Measurements from ENCODE around the gene MTMR3.

DNA sequence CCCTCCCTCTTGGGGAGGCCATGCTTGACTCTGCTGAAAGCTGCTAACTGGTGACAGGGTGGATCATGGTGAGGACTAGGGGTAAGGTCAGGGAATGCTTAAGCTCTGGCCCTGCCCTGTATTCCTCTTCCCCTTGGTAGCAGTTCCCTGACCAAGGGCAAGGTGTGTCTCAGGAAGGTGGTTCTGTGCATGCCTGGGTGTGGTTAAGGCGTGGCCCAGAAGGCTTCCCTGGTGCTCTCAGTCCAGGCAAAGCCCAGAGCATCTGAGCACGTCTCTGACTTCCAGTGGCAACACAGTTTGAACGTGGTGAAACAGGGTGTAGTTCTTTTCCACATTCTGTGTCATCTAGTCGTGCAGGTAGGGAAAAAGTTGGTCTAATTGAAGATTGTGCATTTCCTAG lies 144.2 kb downstream of the MTMR3 start:
- TF ChIP-seq YY1 (IDR thresholded peaks at IDR 0.05; ENCODE audit: low read depth, low read length): no peak
- TF ChIP-seq GABPA (IDR thresholded peaks at IDR 0.05; ENCODE audit: borderline replicate concordance, insufficient read depth, low read length): no peak
- TF ChIP-seq SAP30 (IDR thresholded peaks at IDR 0.05; ENCODE audit: insufficient read depth, insufficient replicate concordance, low read length): no peak
- TF ChIP-seq CTCF (IDR thresholded peaks at IDR 0.05; ENCODE audit: control extremely low read depth in 1 of 3, insufficient read depth in 1 of 3, low read depth in 1 of 3, low read length in 3 of 3): no peak
- TF ChIP-seq JUND (IDR thresholded peaks at IDR 0.05; ENCODE audit: low read length): no peak
- TF ChIP-seq BRCA1 (IDR thresholded peaks at IDR 0.05; ENCODE audit: low read depth, low read length): no peak
- TF ChIP-seq POLR2A (IDR thresholded peaks at IDR 0.05; ENCODE audit: control extremely low read depth in 1 of 2, low read depth in 2 of 2, low read length in 2 of 2): no peak
- no peak for TF ChIP-seq EZH2 (IDR thresholded peaks at IDR 0.05; ENCODE audit: low read depth, low read length, severe bottlenecking)
- TF ChIP-seq, protein P1, sequence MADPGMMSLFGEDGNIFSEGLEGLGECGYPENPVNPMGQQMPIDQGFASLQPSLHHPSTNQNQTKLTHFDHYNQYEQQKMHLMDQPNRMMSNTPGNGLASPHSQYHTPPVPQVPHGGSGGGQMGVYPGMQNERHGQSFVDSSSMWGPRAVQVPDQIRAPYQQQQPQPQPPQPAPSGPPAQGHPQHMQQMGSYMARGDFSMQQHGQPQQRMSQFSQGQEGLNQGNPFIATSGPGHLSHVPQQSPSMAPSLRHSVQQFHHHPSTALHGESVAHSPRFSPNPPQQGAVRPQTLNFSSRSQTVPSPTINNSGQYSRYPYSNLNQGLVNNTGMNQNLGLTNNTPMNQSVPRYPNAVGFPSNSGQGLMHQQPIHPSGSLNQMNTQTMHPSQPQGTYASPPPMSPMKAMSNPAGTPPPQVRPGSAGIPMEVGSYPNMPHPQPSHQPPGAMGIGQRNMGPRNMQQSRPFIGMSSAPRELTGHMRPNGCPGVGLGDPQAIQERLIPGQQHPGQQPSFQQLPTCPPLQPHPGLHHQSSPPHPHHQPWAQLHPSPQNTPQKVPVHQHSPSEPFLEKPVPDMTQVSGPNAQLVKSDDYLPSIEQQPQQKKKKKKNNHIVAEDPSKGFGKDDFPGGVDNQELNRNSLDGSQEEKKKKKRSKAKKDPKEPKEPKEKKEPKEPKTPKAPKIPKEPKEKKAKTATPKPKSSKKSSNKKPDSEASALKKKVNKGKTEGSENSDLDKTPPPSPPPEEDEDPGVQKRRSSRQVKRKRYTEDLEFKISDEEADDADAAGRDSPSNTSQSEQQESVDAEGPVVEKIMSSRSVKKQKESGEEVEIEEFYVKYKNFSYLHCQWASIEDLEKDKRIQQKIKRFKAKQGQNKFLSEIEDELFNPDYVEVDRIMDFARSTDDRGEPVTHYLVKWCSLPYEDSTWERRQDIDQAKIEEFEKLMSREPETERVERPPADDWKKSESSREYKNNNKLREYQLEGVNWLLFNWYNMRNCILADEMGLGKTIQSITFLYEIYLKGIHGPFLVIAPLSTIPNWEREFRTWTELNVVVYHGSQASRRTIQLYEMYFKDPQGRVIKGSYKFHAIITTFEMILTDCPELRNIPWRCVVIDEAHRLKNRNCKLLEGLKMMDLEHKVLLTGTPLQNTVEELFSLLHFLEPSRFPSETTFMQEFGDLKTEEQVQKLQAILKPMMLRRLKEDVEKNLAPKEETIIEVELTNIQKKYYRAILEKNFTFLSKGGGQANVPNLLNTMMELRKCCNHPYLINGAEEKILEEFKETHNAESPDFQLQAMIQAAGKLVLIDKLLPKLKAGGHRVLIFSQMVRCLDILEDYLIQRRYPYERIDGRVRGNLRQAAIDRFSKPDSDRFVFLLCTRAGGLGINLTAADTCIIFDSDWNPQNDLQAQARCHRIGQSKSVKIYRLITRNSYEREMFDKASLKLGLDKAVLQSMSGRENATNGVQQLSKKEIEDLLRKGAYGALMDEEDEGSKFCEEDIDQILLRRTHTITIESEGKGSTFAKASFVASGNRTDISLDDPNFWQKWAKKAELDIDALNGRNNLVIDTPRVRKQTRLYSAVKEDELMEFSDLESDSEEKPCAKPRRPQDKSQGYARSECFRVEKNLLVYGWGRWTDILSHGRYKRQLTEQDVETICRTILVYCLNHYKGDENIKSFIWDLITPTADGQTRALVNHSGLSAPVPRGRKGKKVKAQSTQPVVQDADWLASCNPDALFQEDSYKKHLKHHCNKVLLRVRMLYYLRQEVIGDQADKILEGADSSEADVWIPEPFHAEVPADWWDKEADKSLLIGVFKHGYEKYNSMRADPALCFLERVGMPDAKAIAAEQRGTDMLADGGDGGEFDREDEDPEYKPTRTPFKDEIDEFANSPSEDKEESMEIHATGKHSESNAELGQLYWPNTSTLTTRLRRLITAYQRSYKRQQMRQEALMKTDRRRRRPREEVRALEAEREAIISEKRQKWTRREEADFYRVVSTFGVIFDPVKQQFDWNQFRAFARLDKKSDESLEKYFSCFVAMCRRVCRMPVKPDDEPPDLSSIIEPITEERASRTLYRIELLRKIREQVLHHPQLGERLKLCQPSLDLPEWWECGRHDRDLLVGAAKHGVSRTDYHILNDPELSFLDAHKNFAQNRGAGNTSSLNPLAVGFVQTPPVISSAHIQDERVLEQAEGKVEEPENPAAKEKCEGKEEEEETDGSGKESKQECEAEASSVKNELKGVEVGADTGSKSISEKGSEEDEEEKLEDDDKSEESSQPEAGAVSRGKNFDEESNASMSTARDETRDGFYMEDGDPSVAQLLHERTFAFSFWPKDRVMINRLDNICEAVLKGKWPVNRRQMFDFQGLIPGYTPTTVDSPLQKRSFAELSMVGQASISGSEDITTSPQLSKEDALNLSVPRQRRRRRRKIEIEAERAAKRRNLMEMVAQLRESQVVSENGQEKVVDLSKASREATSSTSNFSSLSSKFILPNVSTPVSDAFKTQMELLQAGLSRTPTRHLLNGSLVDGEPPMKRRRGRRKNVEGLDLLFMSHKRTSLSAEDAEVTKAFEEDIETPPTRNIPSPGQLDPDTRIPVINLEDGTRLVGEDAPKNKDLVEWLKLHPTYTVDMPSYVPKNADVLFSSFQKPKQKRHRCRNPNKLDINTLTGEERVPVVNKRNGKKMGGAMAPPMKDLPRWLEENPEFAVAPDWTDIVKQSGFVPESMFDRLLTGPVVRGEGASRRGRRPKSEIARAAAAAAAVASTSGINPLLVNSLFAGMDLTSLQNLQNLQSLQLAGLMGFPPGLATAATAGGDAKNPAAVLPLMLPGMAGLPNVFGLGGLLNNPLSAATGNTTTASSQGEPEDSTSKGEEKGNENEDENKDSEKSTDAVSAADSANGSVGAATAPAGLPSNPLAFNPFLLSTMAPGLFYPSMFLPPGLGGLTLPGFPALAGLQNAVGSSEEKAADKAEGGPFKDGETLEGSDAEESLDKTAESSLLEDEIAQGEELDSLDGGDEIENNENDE (IDR thresholded peaks at IDR 0.05; ENCODE audit: insufficient replicate concordance, low read length): no peak
- TF ChIP-seq CEBPB (IDR thresholded peaks at IDR 0.05; ENCODE audit: low read depth, low read length): no peak
- no peak for TF ChIP-seq CHD1 (IDR thresholded peaks at IDR 0.05; ENCODE audit: low read depth, low read length)
- no peak for TF ChIP-seq TEAD4 (IDR thresholded peaks at IDR 0.05; ENCODE audit: low read depth, low read length)
